NCI-H2227 (cell line): ENCODE data around the gene SGO1.

Experiments
- DNase-seq: peaks from one replicate; lab custom pipeline; 2025; ENCODE audit not compliant: unreplicated experiment; lab: John Stamatoyannopoulos, UW

SGO1 gene

GRCh38 chr3:20160230-20160629 lies 25.8 kb downstream of the SGO1 start:
- DNase-seq: no peak

GRCh38 chr3:20154928-20155327 lies 31.1 kb downstream of the SGO1 start:
- no peak for DNase-seq

- no peak for DNase-seq
Observed at GRCh38 chr3:20154078-20154477, 31.9 kb downstream of the SGO1 start.

- DNase-seq: no peak
Observed at GRCh38 chr3:20148466-20148865, 37.5 kb downstream of the SGO1 start.

GRCh38 chr3:20147361-20147760 lies 38.6 kb downstream of the SGO1 start:
- no peak for DNase-seq

- DNase-seq: no peak
Observed at GRCh38 chr3:20146301-20146700, 39.7 kb downstream of the SGO1 start.

GRCh38 chr3:20145874-20146273 lies 40.1 kb downstream of the SGO1 start:
- DNase-seq: no peak

- no peak for DNase-seq
Observed at GRCh38 chr3:20143519-20143918, 42.5 kb downstream of the SGO1 start.

GRCh38 chr3:20142517-20142916 lies 43.5 kb downstream of the SGO1 start:
- DNase-seq: no peak

- peak; percentile 69 for DNase-seq
Observed at GRCh38 chr3:20141851-20142250, 44.2 kb downstream of the SGO1 start.

GRCh38 chr3:20141316-20141715 lies 44.7 kb downstream of the SGO1 start:
- DNase-seq: no peak

- DNase-seq: no peak
Observed at GRCh38 chr3:20140881-20141280, 45.1 kb downstream of the SGO1 start.

- DNase-seq: no peak
Observed at GRCh38 chr3:20137647-20138046, 48.4 kb downstream of the SGO1 start.

GRCh38 chr3:20136231-20136630 lies 49.8 kb downstream of the SGO1 start:
- no peak for DNase-seq

GRCh38 chr3:20130106-20130505 lies 55.9 kb downstream of the SGO1 start:
- peak; percentile 58 for DNase-seq

GRCh38 chr3:20128358-20128757 lies 57.6 kb downstream of the SGO1 start:
- no peak for DNase-seq

- DNase-seq: no peak
Observed at GRCh38 chr3:20125897-20126296, 60.1 kb downstream of the SGO1 start.

GRCh38 chr3:20125289-20125688 lies 60.7 kb downstream of the SGO1 start:
- no peak for DNase-seq

- no peak for DNase-seq
Observed at GRCh38 chr3:20123131-20123652, 62.8 kb downstream of the SGO1 start.

GRCh38 chr3:20121088-20121487 lies 64.9 kb downstream of the SGO1 start:
- DNase-seq: no peak
